GM12875 (cell line): ENCODE measurements around the gene SUCLG2.
A peak's percentile ranks its signal among the peaks of the same experiment; 100 is the strongest.

Source experiments
- H3K4me3 ChIP-seq: one replicate; pipeline ENCODE4 v1.5.1; 2011; ENCODE audit warnings: low read depth, low read length, control low read depth
- TF ChIP-seq, protein P1 (sequence below): IDR thresholded peaks from 2 replicates; pipeline ENCODE4 v1.5.1; 2011; ENCODE audit warnings: low read depth, mild to moderate bottlenecking, control low read depth, inconsistent platforms, low read length, moderate library complexity, borderline replicate concordance; ENCODE audit not compliant: insufficient read depth

The SUCLG2 gene

DNA sequence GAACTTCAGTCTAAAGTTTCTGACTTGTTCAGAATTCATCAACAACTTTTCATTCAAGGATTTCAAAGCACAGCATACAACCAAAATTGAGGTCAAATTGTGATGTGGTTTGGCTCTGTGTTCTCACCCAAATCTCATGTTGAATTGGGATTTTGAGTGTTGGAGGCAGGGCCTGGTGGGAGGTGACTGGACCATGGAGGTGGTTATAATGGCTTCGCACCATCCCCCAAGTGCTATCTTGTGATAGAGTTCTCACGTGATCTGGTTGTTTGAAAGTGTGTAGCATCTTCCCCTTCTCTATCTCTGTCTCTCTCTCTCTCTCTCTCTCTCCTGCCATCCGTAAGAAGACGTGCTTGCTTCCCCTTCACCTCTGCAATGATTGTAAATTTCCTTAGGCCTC is 19.6 kb upstream of the SUCLG2 start:
- H3K4me3 ChIP-seq, result no peak overlapping the region
- TF ChIP-seq, protein P1, sequence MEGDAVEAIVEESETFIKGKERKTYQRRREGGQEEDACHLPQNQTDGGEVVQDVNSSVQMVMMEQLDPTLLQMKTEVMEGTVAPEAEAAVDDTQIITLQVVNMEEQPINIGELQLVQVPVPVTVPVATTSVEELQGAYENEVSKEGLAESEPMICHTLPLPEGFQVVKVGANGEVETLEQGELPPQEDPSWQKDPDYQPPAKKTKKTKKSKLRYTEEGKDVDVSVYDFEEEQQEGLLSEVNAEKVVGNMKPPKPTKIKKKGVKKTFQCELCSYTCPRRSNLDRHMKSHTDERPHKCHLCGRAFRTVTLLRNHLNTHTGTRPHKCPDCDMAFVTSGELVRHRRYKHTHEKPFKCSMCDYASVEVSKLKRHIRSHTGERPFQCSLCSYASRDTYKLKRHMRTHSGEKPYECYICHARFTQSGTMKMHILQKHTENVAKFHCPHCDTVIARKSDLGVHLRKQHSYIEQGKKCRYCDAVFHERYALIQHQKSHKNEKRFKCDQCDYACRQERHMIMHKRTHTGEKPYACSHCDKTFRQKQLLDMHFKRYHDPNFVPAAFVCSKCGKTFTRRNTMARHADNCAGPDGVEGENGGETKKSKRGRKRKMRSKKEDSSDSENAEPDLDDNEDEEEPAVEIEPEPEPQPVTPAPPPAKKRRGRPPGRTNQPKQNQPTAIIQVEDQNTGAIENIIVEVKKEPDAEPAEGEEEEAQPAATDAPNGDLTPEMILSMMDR, result no peak

DNA sequence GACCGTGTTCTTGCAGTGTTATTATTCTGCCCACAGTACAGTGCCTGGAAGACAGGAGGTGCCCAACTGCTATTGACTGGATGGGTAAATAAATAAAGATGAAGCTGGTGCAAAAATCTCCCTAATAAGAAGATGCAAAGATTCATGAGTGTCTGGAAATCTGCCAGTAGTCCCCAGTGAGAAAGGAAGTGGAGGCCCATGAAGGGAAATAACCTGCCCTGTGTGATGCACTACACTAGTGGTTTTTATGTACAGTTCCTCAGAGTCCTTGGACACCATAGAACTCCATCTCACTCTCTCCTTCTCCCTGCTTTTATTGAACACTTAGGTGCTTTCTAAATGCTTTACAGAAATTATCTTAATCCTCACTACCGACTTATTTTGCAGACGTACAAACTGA is 8.3 kb upstream of the SUCLG2 start:
- no peak overlapping the region for H3K4me3 ChIP-seq
- TF ChIP-seq, protein P1, result no peak

DNA sequence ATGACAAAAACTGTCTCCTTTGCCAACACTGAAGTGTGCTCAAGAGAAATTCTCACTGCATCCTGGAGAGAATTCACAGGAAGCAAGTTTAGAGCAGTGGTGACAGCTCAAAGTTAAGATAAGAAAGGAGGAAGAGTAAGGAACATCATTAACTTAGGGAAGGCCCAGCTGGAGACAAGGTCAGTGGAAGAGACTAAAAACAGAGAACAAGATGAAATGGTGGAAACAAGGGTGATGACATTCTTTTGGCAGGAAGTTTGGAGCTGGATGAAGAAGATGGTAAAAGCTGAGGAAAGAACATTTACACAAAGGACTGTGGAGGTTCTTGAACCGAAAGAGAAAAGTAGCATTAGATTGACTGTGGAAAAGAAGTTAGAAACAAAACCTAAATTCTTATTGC is 6.7 kb upstream of the SUCLG2 start:
- TF ChIP-seq, protein P1, result no peak
- no peak overlapping the region for H3K4me3 ChIP-seq

DNA sequence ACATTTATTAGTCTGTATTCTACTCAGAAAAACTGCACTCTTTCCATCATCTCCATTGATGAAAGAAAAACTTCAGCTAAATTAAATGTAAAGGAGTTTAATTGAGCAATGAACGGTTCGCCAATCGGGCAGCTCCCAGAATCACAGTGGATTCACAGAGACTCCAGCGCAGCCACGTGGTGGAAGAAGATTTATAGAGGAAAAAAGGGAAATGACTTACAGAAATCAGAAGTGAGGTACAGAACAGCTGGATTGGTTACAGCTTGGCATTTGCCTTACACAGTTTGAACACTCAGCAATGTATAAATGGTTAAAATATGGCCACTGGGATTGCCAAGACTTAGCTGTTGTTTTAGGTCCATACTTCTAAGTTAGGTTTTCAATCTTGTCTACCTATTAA is 2.8 kb upstream of the SUCLG2 start:
- H3K4me3 ChIP-seq, result no peak overlapping the region
- TF ChIP-seq, protein P1, result no peak

DNA sequence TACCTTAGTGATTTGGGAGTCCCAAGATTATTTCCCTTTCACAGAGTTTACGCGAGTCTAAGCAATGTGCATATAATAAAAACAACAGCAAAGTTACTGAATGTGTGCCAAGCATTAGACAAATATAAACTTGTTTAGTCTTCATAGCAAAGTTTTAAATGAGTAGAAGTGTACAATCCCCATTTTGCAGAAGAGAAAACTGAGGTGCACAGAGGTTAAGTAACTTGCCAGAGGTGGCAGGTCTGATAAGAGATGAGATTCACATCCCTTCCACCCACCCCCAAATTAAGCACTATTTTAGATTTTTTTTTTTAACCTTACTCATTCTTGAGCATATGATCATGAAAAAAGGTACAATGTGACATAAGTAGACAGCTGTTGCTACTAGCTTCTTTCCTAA is 2.2 kb upstream of the SUCLG2 start:
- H3K4me3 ChIP-seq, result no peak overlapping the region

DNA sequence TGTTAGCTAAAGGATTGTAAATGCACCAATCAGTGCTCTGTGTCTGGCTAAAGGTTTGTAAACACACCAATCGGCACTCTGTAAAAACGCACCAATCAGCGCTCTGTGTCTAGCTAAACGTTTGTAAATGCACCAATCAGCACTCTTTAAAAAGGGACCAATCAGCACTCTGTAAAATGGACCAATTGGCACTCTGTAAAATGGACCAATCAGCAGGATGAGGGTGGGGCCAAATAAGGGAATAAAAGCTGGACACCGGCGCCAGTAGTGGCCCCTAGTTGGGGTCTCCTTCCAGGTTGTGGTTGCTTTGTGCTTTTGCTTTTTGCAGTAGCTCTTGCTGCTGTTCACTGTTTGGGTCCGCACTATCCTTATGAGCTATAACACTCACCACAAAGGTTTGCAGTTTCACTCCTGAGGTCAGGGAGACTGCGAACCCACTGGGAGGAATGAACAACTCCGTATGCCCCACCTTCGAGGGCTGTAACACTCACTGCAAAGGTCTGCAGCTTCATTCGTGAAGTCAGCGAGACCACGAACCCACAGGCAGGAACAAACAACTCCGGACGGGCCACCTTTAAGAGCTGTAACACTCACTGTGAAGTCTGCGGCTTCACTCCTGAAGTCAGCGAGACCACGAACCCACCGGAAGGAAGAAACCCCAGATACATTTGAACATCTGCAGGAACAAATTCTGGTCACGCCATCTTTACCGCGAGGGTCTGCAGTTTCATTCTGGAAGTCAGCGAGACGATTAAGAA is 1.1 kb upstream of the SUCLG2 start:
- TF ChIP-seq, protein P1, result no peak
- H3K4me3 ChIP-seq, result peak overlapping the region; percentile 6

More for the DNA sequence above, 2.2 kb upstream of the SUCLG2 start:
- TF ChIP-seq, protein P1, result no peak

DNA sequence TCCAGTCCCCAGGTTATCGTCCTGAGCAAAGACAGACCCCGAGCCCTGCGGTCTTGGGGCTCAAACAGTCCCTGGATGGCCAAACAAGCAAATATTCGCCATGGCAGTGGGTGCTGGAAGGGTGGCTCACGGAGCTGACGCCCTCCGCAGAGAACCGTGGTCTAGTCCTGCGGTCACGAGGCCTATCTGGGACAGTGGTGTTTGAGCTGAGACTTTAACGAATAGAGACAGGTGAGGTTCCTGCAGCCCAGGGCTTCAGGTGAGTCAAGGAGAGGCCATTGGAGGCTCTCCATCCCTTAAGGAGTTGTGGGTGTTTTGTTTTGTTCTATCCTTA is 399 bp upstream of the SUCLG2 start:
- TF ChIP-seq, protein P1, result no peak
- H3K4me3 ChIP-seq, result peak overlapping the region; percentile 75
